Right lobe of liver (tissue), 4 donors: ENCODE data around the gene PDZD4.

Experiments used
- CTCF ChIP-seq, 4 donors: fragments of 200-600 bp in 3 of 4; fragments of 450-650 bp in 1 of 4; IDR thresholded peaks; one replicate each; pipeline versions ENCODE4 v1.5.1 to v1.8.0; 2016 to 2022; ENCODE audit warnings: antibody characterized with exemption in 4 of 4, mild to moderate bottlenecking in 2 of 4
- POLR2A ChIP-seq: fragments of 450-650 bp; IDR thresholded peaks from one replicate; pipeline ENCODE4 v1.6.1; 2017; ENCODE audit warnings: antibody characterized with exemption, mild to moderate bottlenecking
- donor health status: DM: no; HTN: no; CAD: no.
- donor health status: DM: no; HTN: no; CAD: no.
- donor health status: DM: no; HTN: yes; CAD: no.

- no peak for TF ChIP-seq CTCF (IDR thresholded peaks at IDR 0.05)
- no peak for TF ChIP-seq POLR2A
These were observed 34.9 kb upstream of the PDZD4 start for GRCh38 chrX:153865321-153865580.
